Ascending aorta (tissue), 2 donors: ENCODE data around the gene FEN1. TPM values are rescaled to one million over a fixed set of nuclear protein-coding genes. Genes with fewer than 3 reads are reported as not detected.

ENCODE experiments used
- DNase-seq, 2 donors: peaks; one replicate each; pipeline ENCODE4 v3.0.0-alpha.2; 2019; ENCODE audit warnings: low spot score in 2 of 2
- H3K27ac ChIP-seq, 2 donors: fragments of 200-600 bp; sonication (generic); one replicate each; pipeline ENCODE4 v1.5.1; 2016 to 2017; ENCODE audit warnings: mild to moderate bottlenecking in 1 of 2
- H3K27me3 ChIP-seq: fragments of 200-600 bp; sonication (generic); one replicate; pipeline ENCODE4 v1.5.1; 2017
- H3K36me3 ChIP-seq, 2 donors: fragments of 200-600 bp; sonication (generic); one replicate each; pipeline ENCODE4 v1.5.1; 2016
- H3K4me1 ChIP-seq, 2 donors: fragments of 200-600 bp; sonication (generic); one replicate each; pipeline ENCODE4 v1.5.1; 2016 to 2017; ENCODE audit warnings: mild to moderate bottlenecking in 1 of 2
- H3K4me3 ChIP-seq, 2 donors: fragments of 200-600 bp; sonication (generic); one replicate each; pipeline ENCODE4 v1.5.1; 2016 to 2017; ENCODE audit warnings: mild to moderate bottlenecking in 1 of 2
- H3K9me3 ChIP-seq, 2 donors: fragments of 200-600 bp; sonication (generic); one replicate each; pipeline ENCODE4 v1.5.1; 2016
- intact Hi-C: fragments of 100-400 bp; cut with DNase I; formaldehyde crosslinking; loops from one replicate; pipeline ENCODE4 v1.15.1; 2023
- total RNA-seq: library from RNA; depleted of rRNA; stranded (reverse); fragments of >200 nt; gene quantifications from one replicate; pipeline ENCODE4 v1.1.0, GENCODE V29; 2016
- TF ChIP-seq, protein P1 (sequence below), 3 experiments: fragments of 200-600 bp in 2 of 3; fragments of 450-650 bp in 1 of 3; sonication (generic) in 2 of 3; IDR thresholded peaks; one replicate each; pipeline ENCODE4 v1.5.1; 2016 to 2019; ENCODE audit warnings: antibody characterized with exemption in 3 of 3, mild to moderate bottlenecking in 1 of 3, moderate library complexity in 1 of 3

The FEN1 gene
- total RNA-seq, 1 donor from 2014 or later: 1.5 TPM

DNA sequence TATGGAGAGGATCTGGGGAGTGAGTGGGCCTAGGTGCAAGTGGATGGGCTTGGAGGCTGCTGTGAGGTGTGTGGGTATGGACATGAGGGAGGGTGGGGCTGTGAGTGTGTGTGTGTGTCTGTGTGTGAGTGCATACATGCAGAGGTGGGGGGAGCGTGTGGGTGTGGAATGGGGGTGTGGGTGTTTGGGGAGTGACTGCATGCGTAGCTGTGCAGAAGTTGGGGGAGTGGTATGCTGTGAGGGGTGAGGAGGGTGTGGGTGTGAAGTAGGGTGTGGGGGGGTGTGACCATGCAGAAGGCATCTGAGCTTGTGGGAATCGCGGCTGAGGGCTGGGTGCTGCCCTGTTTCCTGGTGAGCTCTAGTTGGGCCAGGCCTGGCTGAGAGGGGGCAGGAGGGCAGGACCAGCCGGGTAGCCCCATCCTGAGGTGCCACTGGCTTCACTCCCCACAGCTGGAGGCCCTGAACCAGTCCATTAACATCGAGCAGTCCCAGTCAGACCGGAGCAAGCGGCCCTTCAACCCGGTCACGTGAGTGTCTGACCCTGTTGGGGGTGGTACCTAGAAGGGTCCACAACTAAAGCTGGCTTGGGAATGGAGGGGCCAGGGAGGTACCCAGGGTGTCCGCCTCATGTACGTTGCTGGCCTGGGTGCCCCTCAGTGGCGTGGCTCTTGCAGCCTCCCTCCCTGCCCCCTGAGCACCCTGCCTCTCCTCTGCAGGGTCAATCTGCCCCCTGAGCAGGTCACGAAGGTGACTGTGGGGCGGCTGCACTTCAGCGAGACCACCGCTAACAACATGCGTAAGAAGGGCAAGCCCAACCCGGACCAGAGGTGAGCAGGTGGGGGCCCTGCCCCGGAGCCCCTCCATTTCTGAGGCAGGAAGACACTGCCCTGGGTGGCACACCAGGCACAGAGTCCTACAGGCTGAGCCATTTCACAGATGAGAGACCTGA is 16.8 kb upstream of the FEN1 start:
- intact Hi-C loops: no loop called here
- Histone ChIP-seq H3K4me3 (no peak overlapping the region), H3K36me3 (no peaks in the 10 kb centered on the region), H3K27me3 (no peaks in the 10 kb centered on the region), H3K4me1 (no peaks in the 10 kb centered on the region), H3K27ac (no peak overlapping the region), H3K9me3 (no peaks in the 10 kb centered on the region)
- TF ChIP-seq, protein P1, sequence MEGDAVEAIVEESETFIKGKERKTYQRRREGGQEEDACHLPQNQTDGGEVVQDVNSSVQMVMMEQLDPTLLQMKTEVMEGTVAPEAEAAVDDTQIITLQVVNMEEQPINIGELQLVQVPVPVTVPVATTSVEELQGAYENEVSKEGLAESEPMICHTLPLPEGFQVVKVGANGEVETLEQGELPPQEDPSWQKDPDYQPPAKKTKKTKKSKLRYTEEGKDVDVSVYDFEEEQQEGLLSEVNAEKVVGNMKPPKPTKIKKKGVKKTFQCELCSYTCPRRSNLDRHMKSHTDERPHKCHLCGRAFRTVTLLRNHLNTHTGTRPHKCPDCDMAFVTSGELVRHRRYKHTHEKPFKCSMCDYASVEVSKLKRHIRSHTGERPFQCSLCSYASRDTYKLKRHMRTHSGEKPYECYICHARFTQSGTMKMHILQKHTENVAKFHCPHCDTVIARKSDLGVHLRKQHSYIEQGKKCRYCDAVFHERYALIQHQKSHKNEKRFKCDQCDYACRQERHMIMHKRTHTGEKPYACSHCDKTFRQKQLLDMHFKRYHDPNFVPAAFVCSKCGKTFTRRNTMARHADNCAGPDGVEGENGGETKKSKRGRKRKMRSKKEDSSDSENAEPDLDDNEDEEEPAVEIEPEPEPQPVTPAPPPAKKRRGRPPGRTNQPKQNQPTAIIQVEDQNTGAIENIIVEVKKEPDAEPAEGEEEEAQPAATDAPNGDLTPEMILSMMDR (IDR thresholded peaks at IDR 0.05): no peak
- DNase-seq: no peak

DNA sequence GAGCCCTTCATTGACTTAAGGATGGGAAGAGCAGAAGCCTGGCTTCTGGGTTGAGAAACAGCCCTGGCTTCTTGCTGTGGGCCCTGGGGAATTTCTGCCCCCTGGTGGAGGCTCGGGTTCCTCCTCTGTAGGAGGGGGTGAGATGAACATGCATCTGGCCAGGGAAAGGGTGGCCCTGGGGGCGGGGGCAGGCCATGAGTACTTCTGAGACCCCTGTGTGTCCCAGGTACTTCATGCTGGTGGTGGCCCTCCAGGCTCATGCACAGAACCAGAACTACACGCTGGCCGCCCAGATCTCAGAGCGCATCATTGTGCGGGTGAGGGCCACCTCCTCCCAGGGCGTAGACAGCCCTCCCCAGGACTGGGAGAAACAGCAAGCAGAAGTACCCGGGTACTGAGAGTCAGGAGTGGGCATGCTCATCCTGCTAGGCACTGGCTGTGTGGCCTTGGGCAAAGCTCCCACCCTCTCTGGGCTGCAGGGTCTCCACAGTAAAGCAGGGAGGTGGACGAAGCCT is 16.1 kb upstream of the FEN1 start:
- H3K4me3 ChIP-seq: no peak overlapping the region
- no peak for DNase-seq
- no peaks in the 10 kb centered on the region for H3K36me3 ChIP-seq
- no peaks in the 10 kb centered on the region for H3K9me3 ChIP-seq
- intact Hi-C loops: no loop called here
- H3K27me3 ChIP-seq: no peaks in the 10 kb centered on the region
- H3K4me1 ChIP-seq: no peaks in the 10 kb centered on the region
- TF ChIP-seq, protein P1 (IDR thresholded peaks at IDR 0.05): peak; percentile 21 to 38 (median 31)
- H3K27ac ChIP-seq: no peak overlapping the region

DNA sequence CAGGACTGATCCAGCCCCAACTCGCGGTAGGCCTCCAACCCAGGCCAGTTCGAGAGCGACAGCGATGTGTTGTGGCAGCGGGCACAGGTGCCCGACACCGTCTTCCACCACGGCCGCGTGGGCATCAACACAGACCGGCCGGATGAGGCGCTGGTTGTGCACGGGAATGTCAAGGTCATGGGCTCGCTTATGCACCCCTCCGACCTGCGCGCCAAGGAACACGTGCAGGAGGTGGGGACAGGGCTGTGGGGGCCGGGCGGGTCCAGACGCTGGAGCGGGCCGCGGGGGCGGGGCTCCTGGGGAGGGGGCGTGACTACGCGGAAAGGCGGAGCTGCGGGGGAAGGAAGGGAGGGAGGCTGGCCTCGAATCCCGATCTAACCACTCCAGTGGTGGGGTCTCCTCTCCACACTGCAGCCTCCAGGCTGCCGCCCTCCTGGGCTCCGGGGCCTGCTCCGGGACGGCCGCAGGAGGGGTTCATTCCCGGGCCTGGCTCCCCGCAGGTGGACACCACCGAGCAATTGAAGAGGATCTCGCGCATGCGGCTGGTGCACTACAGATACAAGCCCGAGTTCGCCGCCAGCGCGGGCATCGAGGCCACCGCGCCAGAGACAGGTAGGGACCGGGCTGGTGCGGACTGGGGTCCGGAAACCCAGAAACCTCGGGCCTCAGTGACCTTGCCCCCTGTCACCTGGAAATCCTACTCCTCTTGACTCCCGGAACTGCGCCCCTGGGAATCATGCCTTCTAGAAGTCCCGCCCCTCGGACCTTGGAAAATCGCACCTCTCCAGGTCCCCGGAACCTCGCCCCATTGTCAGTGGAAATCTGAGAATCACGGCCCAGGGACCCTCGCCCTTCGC is 15.2 kb upstream of the FEN1 start:
- Histone ChIP-seq H3K4me3 (peak overlapping the region; percentile 21 to 40), H3K36me3 (no peaks in the 10 kb centered on the region)
- TF ChIP-seq, protein P1 (IDR thresholded peaks at IDR 0.05): no peak

DNA sequence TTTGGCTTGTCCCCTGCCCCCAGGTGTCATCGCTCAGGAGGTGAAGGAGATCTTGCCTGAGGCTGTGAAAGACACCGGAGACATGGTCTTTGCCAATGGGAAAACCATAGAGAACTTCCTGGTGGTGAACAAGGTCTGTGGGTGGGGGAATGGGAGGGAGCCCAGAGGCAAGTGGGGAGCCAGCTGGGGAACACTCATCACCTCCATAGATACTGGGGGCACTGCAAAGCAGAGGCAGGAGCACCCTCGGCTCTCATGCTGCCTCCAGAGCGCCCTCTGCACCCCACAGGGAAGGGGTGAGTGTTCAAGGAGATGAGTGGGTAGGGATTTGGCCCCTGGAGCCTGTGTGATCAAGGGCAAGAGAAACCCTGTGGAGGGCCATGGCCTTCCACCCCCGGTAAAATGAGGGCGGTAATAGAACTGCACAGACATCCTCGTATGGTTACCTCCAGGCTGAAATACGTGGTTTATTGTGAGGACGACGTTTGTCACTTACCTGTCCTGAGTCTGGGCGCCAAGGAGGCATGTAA is 14.3 kb upstream of the FEN1 start:
- no peak overlapping the region for H3K27ac ChIP-seq
- intact Hi-C loops: no loop called here
- H3K27me3 ChIP-seq: no peaks in the 10 kb centered on the region
- no peak overlapping the region for H3K4me3 ChIP-seq
- H3K36me3 ChIP-seq: peaks cover 0 to 6% of the 10 kb centered on the region in 2 donors
- no peaks in the 10 kb centered on the region for H3K9me3 ChIP-seq
- no peak for DNase-seq
- TF ChIP-seq, protein P1 (IDR thresholded peaks at IDR 0.05): no peak
- H3K4me1 ChIP-seq: no peaks in the 10 kb centered on the region

More for the DNA sequence above, 15.2 kb upstream of the FEN1 start:
- no peak for DNase-seq
- H3K4me1 ChIP-seq: no peaks in the 10 kb centered on the region
- no peaks in the 10 kb centered on the region for H3K27me3 ChIP-seq
- intact Hi-C loops: no loop called here
- H3K27ac ChIP-seq: no peak overlapping the region
- no peaks in the 10 kb centered on the region for H3K9me3 ChIP-seq

DNA sequence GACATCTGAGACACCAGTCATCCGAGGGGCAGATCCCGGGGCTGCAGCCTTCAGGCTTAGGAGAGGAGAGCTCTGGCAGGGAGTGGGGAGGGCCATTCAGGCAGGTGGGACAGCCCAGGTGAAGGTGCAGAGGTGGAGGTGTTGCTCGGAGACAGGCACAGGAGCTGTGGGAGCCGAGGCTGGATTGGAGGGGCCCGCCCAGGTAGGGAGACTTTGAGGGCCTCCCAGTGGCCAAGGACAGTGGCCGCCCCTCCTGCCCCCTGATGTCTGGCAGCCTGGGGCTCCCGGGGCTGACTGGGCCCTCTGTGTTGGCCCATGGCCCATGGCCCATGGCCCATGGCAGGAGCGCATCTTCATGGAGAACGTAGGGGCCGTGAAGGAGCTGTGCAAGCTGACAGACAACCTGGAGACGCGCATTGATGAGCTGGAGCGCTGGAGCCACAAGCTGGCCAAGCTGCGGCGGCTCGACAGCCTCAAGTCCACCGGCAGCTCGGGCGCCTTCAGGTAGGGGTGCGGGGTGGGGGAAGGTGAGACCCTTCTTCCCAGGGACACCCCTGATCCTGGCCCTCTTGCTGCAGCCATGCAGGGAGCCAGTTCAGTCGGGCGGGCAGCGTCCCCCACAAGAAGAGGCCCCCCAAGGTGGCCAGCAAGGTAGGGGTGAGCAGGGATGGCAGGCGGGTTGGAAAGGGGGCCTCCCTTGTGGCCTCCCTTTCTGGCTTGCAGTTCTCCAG is 13.6 kb upstream of the FEN1 start:
- Histone ChIP-seq H3K36me3 (peaks cover 0 to 10% of the 10 kb centered on the region in 2 donors), H3K9me3 (no peaks in the 10 kb centered on the region), H3K27ac (no peak overlapping the region), H3K4me3 (no peak overlapping the region), H3K4me1 (no peaks in the 10 kb centered on the region), H3K27me3 (no peaks in the 10 kb centered on the region)
- intact Hi-C loops: no loop called here
- TF ChIP-seq, protein P1 (IDR thresholded peaks at IDR 0.05): no peak
- no peak for DNase-seq
